Trophoblast cell (in vitro differentiated cells and primary cell): ENCODE data around the gene DPP6.

Experiments used
- DNase-seq, 2 donors: peaks; one replicate each; pipeline ENCODE4 v3.0.0-alpha.2; 2016
- H2AFZ ChIP-seq: 2 replicates; pipeline ENCODE4 v1.6.1; 2013; ENCODE audit warnings: low read length, moderate library complexity, mild to moderate bottlenecking; ENCODE audit not compliant: insufficient read depth, poor library complexity
- H2AK5ac ChIP-seq: 2 replicates; pipeline ENCODE4 v1.6.1; 2013; ENCODE audit warnings: mild to moderate bottlenecking, low read length
- H2BK120ac ChIP-seq: 2 replicates; pipeline ENCODE4 v1.6.1; 2013; ENCODE audit warnings: low read length, mild to moderate bottlenecking, moderate library complexity; ENCODE audit not compliant: insufficient read depth, poor library complexity
- H2BK12ac ChIP-seq: 2 replicates; pipeline ENCODE4 v1.6.1; 2013; ENCODE audit warnings: mild to moderate bottlenecking, low read length, moderate library complexity
- H2BK5ac ChIP-seq: 2 replicates; pipeline ENCODE4 v1.6.1; 2013; ENCODE audit warnings: low read length, low read depth, moderate library complexity, mild to moderate bottlenecking; ENCODE audit not compliant: poor library complexity
- H3K14ac ChIP-seq: 2 replicates; pipeline ENCODE4 v1.6.1; 2013; ENCODE audit warnings: mild to moderate bottlenecking, low read length
- H3K18ac ChIP-seq: 2 replicates; pipeline ENCODE4 v1.6.1; 2013; ENCODE audit warnings: mild to moderate bottlenecking, low read length
- H3K23ac ChIP-seq: 2 replicates; pipeline ENCODE4 v1.6.1; 2013; ENCODE audit warnings: low read length
- H3K27ac ChIP-seq: 2 replicates; pipeline ENCODE4 v1.5.1; 2013; ENCODE audit warnings: low read depth, mild to moderate bottlenecking, inconsistent platforms, low read length, moderate library complexity
- H3K27me3 ChIP-seq: 2 replicates; pipeline ENCODE4 v1.6.1; 2013; ENCODE audit warnings: inconsistent platforms, mild to moderate bottlenecking, low read length, moderate library complexity; ENCODE audit not compliant: insufficient read depth
- H3K36me3 ChIP-seq, 2 experiments: 1 replicate in 1 of 2; 2 replicates in 1 of 2; pipeline ENCODE4 v1.6.1; 2013; ENCODE audit warnings: low read length in 2 of 2, mild to moderate bottlenecking in 2 of 2, moderate library complexity in 1 of 2; ENCODE audit not compliant: insufficient read depth in 2 of 2, control insufficient read depth in 1 of 2
- H3K4ac ChIP-seq: 2 replicates; pipeline ENCODE4 v1.6.1; 2013; ENCODE audit warnings: low read depth, mild to moderate bottlenecking, low read length, moderate library complexity
- H3K4me1 ChIP-seq, 2 experiments: 1 replicate in 1 of 2; 2 replicates in 1 of 2; pipeline ENCODE4 v1.6.1; 2013; ENCODE audit warnings: low read length in 2 of 2, mild to moderate bottlenecking in 2 of 2, moderate library complexity in 1 of 2; ENCODE audit not compliant: insufficient read depth in 2 of 2, control insufficient read depth in 1 of 2
- H3K4me2 ChIP-seq: 2 replicates; pipeline ENCODE4 v1.6.1; 2013; ENCODE audit warnings: inconsistent platforms, mild to moderate bottlenecking, low read length, moderate library complexity
- H3K4me3 ChIP-seq: 2 replicates; pipeline ENCODE4 v1.5.1; 2013; ENCODE audit warnings: mild to moderate bottlenecking, low read depth, low read length, inconsistent platforms
- H3K79me1 ChIP-seq: one replicate; pipeline ENCODE4 v1.6.1; 2013; ENCODE audit warnings: low read length
- H3K79me2 ChIP-seq: 2 replicates; pipeline ENCODE4 v1.6.1; 2013; ENCODE audit warnings: low read length, mild to moderate bottlenecking; ENCODE audit not compliant: control insufficient read depth, insufficient read depth, poor library complexity
- H3K9ac ChIP-seq: 2 replicates; pipeline ENCODE4 v1.6.1; 2013; ENCODE audit warnings: mild to moderate bottlenecking, low read length
- H3K9me3 ChIP-seq: 2 replicates; pipeline ENCODE4 v1.6.1; 2013; ENCODE audit warnings: low read depth, mild to moderate bottlenecking, control low read depth, inconsistent platforms, low read length; ENCODE audit not compliant: insufficient read depth
- H4K12ac ChIP-seq: 2 replicates; pipeline ENCODE4 v1.6.1; 2013; ENCODE audit warnings: low read depth, mild to moderate bottlenecking, low read length, moderate library complexity
- H4K8ac ChIP-seq: 2 replicates; pipeline ENCODE4 v1.6.1; 2013; ENCODE audit warnings: low read depth, mild to moderate bottlenecking, low read length, moderate library complexity
- H4K91ac ChIP-seq: one replicate; pipeline ENCODE4 v1.6.1; 2013; ENCODE audit warnings: low read depth, mild to moderate bottlenecking, low read length, moderate library complexity
- WGBS: extraction: QIAGEN DNeasy Blood & Tissue Kit; methylation state at CpG from one replicate; pipeline ENCODE4 v1.1.7; 2013; ENCODE audit warnings: missing lambda C conversion rate; ENCODE audit not compliant: insufficient read length, insufficient coverage; ENCODE audit errors: extremely low coverage; 5-methylcytosine and 5-hydroxymethylcytosine counted together

The DPP6 gene

DNA sequence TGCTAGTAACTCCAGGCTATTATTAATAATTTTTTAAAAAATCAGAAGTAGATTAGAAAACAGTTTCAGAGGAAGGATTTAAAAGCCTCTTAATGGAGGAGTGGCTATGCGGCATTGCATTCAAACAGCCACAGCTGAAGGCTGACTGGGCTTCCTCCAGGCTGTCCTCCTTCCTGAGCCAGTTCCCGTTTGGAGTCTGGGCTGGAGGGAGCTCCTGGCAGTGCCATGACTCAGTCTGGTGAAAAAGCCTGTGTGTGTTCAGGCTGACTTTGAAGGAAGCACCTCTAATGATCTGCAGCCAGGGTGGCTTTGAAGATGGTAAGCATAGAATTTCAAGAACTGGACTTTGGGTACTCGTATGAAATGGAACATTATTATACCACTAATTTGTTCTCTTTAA lies 134.6 kb downstream of the DPP6 start:
- H3K4me1 ChIP-seq: peaks cover 3 to 4% of the 10 kb centered on the region in 2 experiments
- H2BK120ac ChIP-seq: no peak overlapping the region
- H4K8ac ChIP-seq: no peak overlapping the region
- no peak overlapping the region for H3K4me3 ChIP-seq
- no peaks in the 10 kb centered on the region for H3K27me3 ChIP-seq
- WGBS: no CpG with 5 or more reads among the region's 3 CpGs
- no peak overlapping the region for H2BK5ac ChIP-seq
- H3K9ac ChIP-seq: no peak overlapping the region
- no peak overlapping the region for H3K23ac ChIP-seq
- no peak overlapping the region for H4K91ac ChIP-seq
- no peak overlapping the region for H3K14ac ChIP-seq
- no peak overlapping the region for H3K4ac ChIP-seq
- no peaks in the 10 kb centered on the region for H3K36me3 ChIP-seq
- H3K4me2 ChIP-seq: no peak overlapping the region
- H3K9me3 ChIP-seq: no peaks in the 10 kb centered on the region
- H3K79me2 ChIP-seq: no peaks in the 10 kb centered on the region
- no peaks in the 10 kb centered on the region for H3K79me1 ChIP-seq
- no peak overlapping the region for H2BK12ac ChIP-seq
- no peak overlapping the region for H2AFZ ChIP-seq
- no peak overlapping the region for H4K12ac ChIP-seq
- DNase-seq: no peak
- H2AK5ac ChIP-seq: no peak overlapping the region
- no peak overlapping the region for H3K27ac ChIP-seq
- no peak overlapping the region for H3K18ac ChIP-seq

GRCh38 chr7:154188330-154188729 lies 136.1 kb downstream of the DPP6 start:
- no peak overlapping the region for H2BK120ac ChIP-seq
- no peak for DNase-seq
- no peak overlapping the region for H3K4me2 ChIP-seq
- no peak overlapping the region for H3K14ac ChIP-seq
- H3K27me3 ChIP-seq: no peaks in the 10 kb centered on the region
- H4K8ac ChIP-seq: no peak overlapping the region
- no peak overlapping the region for H3K23ac ChIP-seq
- no peak overlapping the region for H2BK12ac ChIP-seq
- no peak overlapping the region for H3K4me3 ChIP-seq
- H3K4me1 ChIP-seq: peaks cover 3% of the 10 kb centered on the region in 2 experiments
- no peak overlapping the region for H2AFZ ChIP-seq
- H3K79me1 ChIP-seq: no peaks in the 10 kb centered on the region
- no peak overlapping the region for H4K12ac ChIP-seq
- no peaks in the 10 kb centered on the region for H3K9me3 ChIP-seq
- no peak overlapping the region for H3K18ac ChIP-seq
- H3K79me2 ChIP-seq: no peaks in the 10 kb centered on the region
- no peak overlapping the region for H2BK5ac ChIP-seq
- H3K36me3 ChIP-seq: no peaks in the 10 kb centered on the region
- no peak overlapping the region for H3K27ac ChIP-seq
- no CpG with 5 or more reads among the region's 2 CpGs for WGBS
- H2AK5ac ChIP-seq: no peak overlapping the region
- no peak overlapping the region for H3K4ac ChIP-seq
- no peak overlapping the region for H4K91ac ChIP-seq
- H3K9ac ChIP-seq: no peak overlapping the region

DNA sequence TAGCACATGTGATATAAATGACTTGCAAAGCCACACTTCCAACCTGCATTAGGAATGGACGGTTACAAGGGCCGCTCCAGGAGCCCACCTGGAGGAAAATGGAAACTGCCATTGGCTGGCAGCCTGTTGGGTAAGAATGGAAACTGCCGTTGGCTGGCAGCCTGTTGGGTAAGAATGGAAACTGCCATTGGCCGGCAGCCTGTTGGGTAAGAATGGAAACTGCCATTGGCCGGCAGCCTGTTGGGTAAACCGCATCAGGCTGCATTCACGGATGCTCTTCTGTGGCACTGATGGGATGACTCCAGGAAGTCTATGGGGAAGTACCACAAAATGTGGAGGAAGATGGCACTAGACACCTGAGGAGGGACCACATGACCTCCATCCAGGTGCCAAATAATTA lies 143.1 kb downstream of the DPP6 start:
- H2BK120ac ChIP-seq: no peak overlapping the region
- no peak overlapping the region for H3K14ac ChIP-seq
- H4K91ac ChIP-seq: no peak overlapping the region
- H3K27me3 ChIP-seq: no peaks in the 10 kb centered on the region
- no peak overlapping the region for H2AFZ ChIP-seq
- WGBS: no CpG with 5 or more reads among the region's 7 CpGs
- H3K9me3 ChIP-seq: no peaks in the 10 kb centered on the region
- H3K4me3 ChIP-seq: no peak overlapping the region
- no peak overlapping the region for H3K23ac ChIP-seq
- H3K27ac ChIP-seq: no peak overlapping the region
- no peak overlapping the region for H3K4me2 ChIP-seq
- no peak overlapping the region for H2BK5ac ChIP-seq
- H4K12ac ChIP-seq: no peak overlapping the region
- H3K36me3 ChIP-seq: no peaks in the 10 kb centered on the region
- H3K79me1 ChIP-seq: no peaks in the 10 kb centered on the region
- no peak overlapping the region for H3K4ac ChIP-seq
- no peaks in the 10 kb centered on the region for H3K4me1 ChIP-seq
- no peak overlapping the region for H3K18ac ChIP-seq
- H2BK12ac ChIP-seq: no peak overlapping the region
- H3K79me2 ChIP-seq: no peaks in the 10 kb centered on the region
- no peak overlapping the region for H4K8ac ChIP-seq
- H2AK5ac ChIP-seq: no peak overlapping the region
- no peak for DNase-seq
- H3K9ac ChIP-seq: no peak overlapping the region

- Histone ChIP-seq H4K12ac (no peak overlapping the region), H3K4me1 (no peaks in the 10 kb centered on the region), H3K36me3 (no peaks in the 10 kb centered on the region), H2AK5ac (no peak overlapping the region), H3K9me3 (peaks cover 3% of the 10 kb centered on the region), H3K14ac (no peak overlapping the region), H3K4me2 (no peak overlapping the region), H3K4ac (no peak overlapping the region), H2BK12ac (no peak overlapping the region), H2BK5ac (no peak overlapping the region), H3K27ac (no peak overlapping the region), H4K91ac (no peak overlapping the region), H3K4me3 (no peak overlapping the region), H3K9ac (no peak overlapping the region), H3K23ac (no peak overlapping the region), H2AFZ (no peak overlapping the region), H3K27me3 (no peaks in the 10 kb centered on the region), H2BK120ac (no peak overlapping the region), H3K79me2 (no peaks in the 10 kb centered on the region), H3K18ac (no peak overlapping the region), H4K8ac (no peak overlapping the region), H3K79me1 (no peaks in the 10 kb centered on the region)
- no peak for DNase-seq
- no CpG with 5 or more reads among the region's 6 CpGs for WGBS
Measured at GRCh38 chr7:154198481-154198880, 146.3 kb downstream of the DPP6 start.
